Measurements from ENCODE around the gene PARD6G. TPM values are rescaled to one million over a fixed set of nuclear protein-coding genes. Genes with fewer than 3 reads are reported as not detected.

PARD6G gene
- total and polyA plus RNA-seq, 2 of the 13 experiments (the other 11 are each of a cell fraction or from before 2014, with no cell fraction given), result 3.6 to 7.4 TPM

- ChIA-PET POLR2A (no interaction called here), CTCF (ENCODE audit: low intra/inter-chr PET ratio, low total read pairs) (no interaction called here)
- Histone ChIP-seq H4K20me1 (ENCODE audit: insufficient read depth, low read length) (no peaks in the 10 kb centered on the region), H3K79me2 (ENCODE audit: insufficient read depth, low read length) (no peaks in the 10 kb centered on the region), H3K9me3 (ENCODE audit: low read length) (no peaks in the 10 kb centered on the region), H2AFZ (ENCODE audit: low read length) (no peak overlapping the region), H3K27me3 (ENCODE audit: control insufficient read depth in 1 of 2, insufficient read depth in 2 of 2, low read length in 2 of 2) (no peaks in the 10 kb centered on the region), H3K4me2 (ENCODE audit: low read depth, low read length) (no peak overlapping the region), H3K9ac (ENCODE audit: insufficient read depth, low read depth, low read length) (no peak overlapping the region), H3K4me1 (ENCODE audit: insufficient read depth, low read length) (peaks cover 26% of the 10 kb centered on the region), H3K4me3 (replicated peaks in 1 of 3; ENCODE audit: insufficient read depth in 1 of 3, low read depth in 2 of 3, low read length in 3 of 3) (no peak overlapping the region), H3K36me3 (replicated peaks in 1 of 2; ENCODE audit: control insufficient read depth in 1 of 2, insufficient read depth in 2 of 2, low read length in 2 of 2) (no peaks in the 10 kb centered on the region), H3K27ac (ENCODE audit: extremely low read length, insufficient read depth, low read length) (no peak overlapping the region)
- ATAC-seq, result no peak
- no TSS peak for BruUV-seq (replicated peaks)
- no peak for DNase-seq (ENCODE audit: low spot score)
- no peak for TF ChIP-seq CBFB (CRISPR knock-in tag; IDR thresholded peaks at IDR 0.05)
- TF ChIP-seq TAF15 (IDR thresholded peaks at IDR 0.05; ENCODE audit: low read depth, low read length, poor library complexity, severe bottlenecking), result no peak
- no peak for TF ChIP-seq ARID3A (IDR thresholded peaks at IDR 0.05; ENCODE audit: low read depth, low read length)
- TF ChIP-seq SIN3A (IDR thresholded peaks at IDR 0.05; ENCODE audit: borderline replicate concordance, low read depth, low read length), result no peak
- TF ChIP-seq ZNF251 (CRISPR knock-in tag; IDR thresholded peaks at IDR 0.05), result no peak
- no peak for TF ChIP-seq ZFAT (CRISPR knock-in tag; conservative IDR thresholded peaks at IDR 0.05)
- no peak for TF ChIP-seq ZNF276 (CRISPR knock-in tag; IDR thresholded peaks at IDR 0.05; ENCODE audit: low read depth)
- no peak for TF ChIP-seq U2AF2 (IDR thresholded peaks at IDR 0.05; ENCODE audit: low read depth, low read length)
- FAIRE-seq, result no peak
- intact Hi-C loops (cut with micrococcal nuclease; ENCODE audit: unreplicated experiment), result no loop called here
- in situ Hi-C loops (cut with HindIII; ENCODE audit: extremely low pct_ligation_motif_present, low pct_unique_long_range_greater_than_20kb), result no loop called here
- WGBS (ENCODE audit: low lambda C conversion rate), result 94% methylated on average over 4 of the region's 4 CpGs
These were observed 49.8 kb downstream of the PARD6G start for GRCh38 chr18:80197528-80197927.

Data from HepG2 (cell line).